Effector memory CD4-positive, alpha-beta T cell (primary cell): Measurements from ENCODE around the gene MED7.
A peak's percentile ranks its signal among the peaks of the same experiment; 100 is the strongest.
"Not testable (repeated sequence)": the region's sequence is repeated elsewhere in the genome, so short reads cannot be mapped to it uniquely, and the experiment has no call there.

Source experiments
- DNase-seq, 3 donors: peaks; one replicate each; pipeline ENCODE4 v3.0.0-alpha.2; 2020
- H3K27ac ChIP-seq: 2 replicates; pipeline ENCODE4 v1.7.0; 2013; ENCODE audit warnings: mild to moderate bottlenecking, low read length, moderate library complexity; ENCODE audit not compliant: insufficient read depth, poor library complexity, severe bottlenecking
- H3K27me3 ChIP-seq: replicated peaks from 2 replicates; pipeline ENCODE4 v1.7.0; 2013; ENCODE audit warnings: mild to moderate bottlenecking, low read length; ENCODE audit not compliant: insufficient read depth, control insufficient read depth, poor library complexity, severe bottlenecking
- H3K36me3 ChIP-seq: 2 replicates; pipeline ENCODE4 v1.7.0; 2013; ENCODE audit warnings: mild to moderate bottlenecking, low read length, moderate library complexity; ENCODE audit not compliant: control insufficient read depth, insufficient read depth
- H3K4me1 ChIP-seq: 2 replicates; pipeline ENCODE4 v1.7.0; 2013; ENCODE audit warnings: low read length, mild to moderate bottlenecking; ENCODE audit not compliant: control insufficient read depth, insufficient read depth, poor library complexity, severe bottlenecking
- H3K4me3 ChIP-seq: 2 replicates; pipeline ENCODE4 v1.7.0; 2013; ENCODE audit warnings: low read length, low read depth, mild to moderate bottlenecking; ENCODE audit not compliant: insufficient read depth, poor library complexity, severe bottlenecking
- H3K9me3 ChIP-seq: 2 replicates; pipeline ENCODE4 v1.7.0; 2013; ENCODE audit warnings: mild to moderate bottlenecking, low read length, moderate library complexity; ENCODE audit not compliant: control insufficient read depth
- total RNA-seq, 3 donors: gene quantifications; one replicate each; lab custom pipeline; 2026; lab: John Stamatoyannopoulos, UW

Gene MED7
- total RNA-seq = 10.4 to 13.0 (median 12.6) reads per million in 3 donors

GRCh38 chr5:157142317-157143126, at the start of gene MED7:
Gene MED7 (minus strand): TSS chr5:157142865. CDS start chr5:157139431, 3,434 bp downstream.
- peak within 1 kb of the TSS; percentile 90 for H3K27ac ChIP-seq
- no peaks in the 10 kb centered on the region for H3K27me3 ChIP-seq
- peak; percentile 90 to 92 (median 90) for DNase-seq
- H3K36me3 ChIP-seq = peaks cover 13% of the 10 kb centered on the region
- peak within 1 kb of the TSS; percentile 85 for H3K4me3 ChIP-seq
- no peaks in the 10 kb centered on the region for H3K9me3 ChIP-seq
- peaks cover 5% of the 10 kb centered on the region for H3K4me1 ChIP-seq

- Histone ChIP-seq H3K27ac (peak overlapping the region; percentile 90), H3K4me3 (peak overlapping the region; percentile 30), H3K4me1 (peaks cover 60% of the 10 kb centered on the region), H3K36me3 (peaks cover 19% of the 10 kb centered on the region), H3K27me3 (no peaks in the 10 kb centered on the region), H3K9me3 (no peaks in the 10 kb centered on the region)
- no peak for DNase-seq
These were observed 46.6 kb upstream of the MED7 start for GRCh38 chr5:157189223-157189622.

GRCh38 chr5:157188270-157188669, 45.6 kb upstream of the MED7 start:
- peak overlapping the region; percentile 90 for H3K27ac ChIP-seq
- DNase-seq = no peak
- peaks cover 22% of the 10 kb centered on the region for H3K36me3 ChIP-seq

GRCh38 chr5:157187046-157187754, 44.5 kb upstream of the MED7 start:
- H3K9me3 ChIP-seq = no peaks in the 10 kb centered on the region
- DNase-seq = no peak
- H3K27me3 ChIP-seq = no peaks in the 10 kb centered on the region
- peak overlapping the region; percentile 33 for H3K4me3 ChIP-seq
- H3K36me3 ChIP-seq = peaks cover 18% of the 10 kb centered on the region
- peak overlapping the region; percentile 90 for H3K27ac ChIP-seq
- peaks cover 44% of the 10 kb centered on the region for H3K4me1 ChIP-seq

More at GRCh38 chr5:157188270-157188669, 45.6 kb upstream of the MED7 start:
- no peaks in the 10 kb centered on the region for H3K9me3 ChIP-seq
- H3K27me3 ChIP-seq = no peaks in the 10 kb centered on the region
- peaks cover 55% of the 10 kb centered on the region for H3K4me1 ChIP-seq
- H3K4me3 ChIP-seq = peak overlapping the region; percentile 30

GRCh38 chr5:157186309-157187045, 43.8 kb upstream of the MED7 start:
- no peaks in the 10 kb centered on the region for H3K9me3 ChIP-seq
- no peaks in the 10 kb centered on the region for H3K27me3 ChIP-seq
- peaks cover 39% of the 10 kb centered on the region for H3K4me1 ChIP-seq
- H3K27ac ChIP-seq = peak overlapping the region; percentile 90
- H3K36me3 ChIP-seq = peaks cover 18% of the 10 kb centered on the region
- peak overlapping the region; percentile 33 for H3K4me3 ChIP-seq
- no peak for DNase-seq

- Histone ChIP-seq H3K4me3 (peak overlapping the region; percentile 81), H3K4me1 (peaks cover 40% of the 10 kb centered on the region), H3K27ac (peak overlapping the region; percentile 90), H3K36me3 (peaks cover 18% of the 10 kb centered on the region)
- DNase-seq, H3K27me3 ChIP-seq, H3K9me3 ChIP-seq: not testable (repeated sequence)
These were observed 42.5 kb upstream of the MED7 start for GRCh38 chr5:157185122-157185521.

- H3K4me3 ChIP-seq = peak overlapping the region; percentile 81
These were observed 41.5 kb upstream of the MED7 start for GRCh38 chr5:157184117-157184670.

GRCh38 chr5:157182143-157182757, 39.6 kb upstream of the MED7 start:
- no peak for DNase-seq
- peak overlapping the region; percentile 81 for H3K4me3 ChIP-seq
- peak overlapping the region; percentile 90 for H3K27ac ChIP-seq
- H3K36me3 ChIP-seq = peaks cover 14% of the 10 kb centered on the region
- H3K27me3 ChIP-seq = no peaks in the 10 kb centered on the region
- no peaks in the 10 kb centered on the region for H3K9me3 ChIP-seq
- H3K4me1 ChIP-seq = peaks cover 46% of the 10 kb centered on the region

More at GRCh38 chr5:157184117-157184670, 41.5 kb upstream of the MED7 start:
- Histone ChIP-seq H3K4me1 (peaks cover 45% of the 10 kb centered on the region), H3K36me3 (peaks cover 18% of the 10 kb centered on the region), H3K27me3 (no peaks in the 10 kb centered on the region), H3K27ac (peak overlapping the region; percentile 90), H3K9me3 (no peaks in the 10 kb centered on the region)
- DNase-seq = no peak
